WTC11 (cell line): ENCODE results near the gene LMF2. TPM values are rescaled to one million over a fixed set of nuclear protein-coding genes. Genes with fewer than 3 reads are reported as not detected.

Experiments used
- ATAC-seq: fragments of 200-7000 bp; cut with Tn5 transposase; 2 replicates; pipeline ENCODE4 v1.10.0; 2021; ENCODE audit warnings: mild to moderate bottlenecking, moderate library complexity
- CTCF ChIA-PET: fragments of 300-600 bp; sonication (Branson Sonifier 250); formaldehyde crosslinking; loops from one replicate; lab custom pipeline; 2021; ENCODE audit warnings: antibody characterized with exemption; lab: Charles Lee
- POLR2A ChIA-PET: fragments of 350-600 bp; sonication (Branson Sonifier 250); formaldehyde crosslinking; loops from one replicate; lab custom pipeline; 2021; ENCODE audit warnings: antibody characterized with exemption; lab: Charles Lee
- DNase-seq: peaks from one replicate; pipeline ENCODE4 v3.0.0; 2021; ENCODE audit warnings: low spot score
- H3K27ac Mint-ChIP-seq: 2 replicates; pipeline ENCODE4 v1.8.0; 2021; ENCODE audit warnings: mixed read lengths
- H3K27me3 Mint-ChIP-seq: 2 replicates; pipeline ENCODE4 v1.8.0; 2021; ENCODE audit warnings: low read depth, mild to moderate bottlenecking, moderate library complexity, mixed read lengths
- H3K36me3 Mint-ChIP-seq: 2 replicates; pipeline ENCODE4 v1.8.0; 2021; ENCODE audit warnings: mixed read lengths
- H3K4me1 Mint-ChIP-seq: 2 replicates; pipeline ENCODE4 v1.8.0; 2022; ENCODE audit warnings: mixed read lengths
- H3K4me3 Mint-ChIP-seq: 2 replicates; pipeline ENCODE4 v1.8.0; 2021; ENCODE audit warnings: mild to moderate bottlenecking, moderate library complexity, mixed read lengths
- H3K9me3 Mint-ChIP-seq: 2 replicates; pipeline ENCODE4 v1.8.0; 2021; ENCODE audit warnings: mixed read lengths
- ARID4B ChIP-seq: sonication (generic); formaldehyde crosslinking; IDR thresholded peaks from 2 replicates; pipeline ENCODE4 v1.8.0; 2023; ENCODE audit warnings: missing genetic modification reagents, mild to moderate bottlenecking, borderline replicate concordance
- CREM ChIP-seq: sonication (generic); formaldehyde crosslinking; IDR thresholded peaks from 2 replicates; pipeline ENCODE4 v1.8.1; 2022; ENCODE audit warnings: mild to moderate bottlenecking, missing genetic modification reagents, moderate library complexity
- ETV6 ChIP-seq: sonication (generic); formaldehyde crosslinking; IDR thresholded peaks from 2 replicates; pipeline ENCODE4 v1.8.1; 2022; ENCODE audit warnings: mild to moderate bottlenecking, missing genetic modification reagents
- GRHL2 ChIP-seq: fragments of 250-450 bp; sonication (Bioruptor Pico); IDR thresholded peaks from 2 replicates; pipeline ENCODE4 v1.8.0; 2022; ENCODE audit warnings: mild to moderate bottlenecking, moderate library complexity; ENCODE audit not compliant: insufficient replicate concordance, severe bottlenecking
- HMGA2 ChIP-seq: fragments of 250-450 bp; sonication (Bioruptor Pico); IDR thresholded peaks from 2 replicates; pipeline ENCODE4 v1.4.0; 2021; ENCODE audit warnings: mild to moderate bottlenecking, moderate library complexity
- IRF1 ChIP-seq: sonication (generic); formaldehyde crosslinking; IDR thresholded peaks from 2 replicates; pipeline ENCODE4 v1.8.0; 2023; ENCODE audit warnings: missing genetic modification reagents
- MLX ChIP-seq: sonication (generic); formaldehyde crosslinking; IDR thresholded peaks from 2 replicates; pipeline ENCODE4 v1.8.1; 2023; ENCODE audit warnings: mild to moderate bottlenecking, missing genetic modification reagents, moderate library complexity
- NFE2L1 ChIP-seq: sonication (generic); formaldehyde crosslinking; IDR thresholded peaks from 2 replicates; pipeline ENCODE4 v1.8.1; 2023; ENCODE audit warnings: missing genetic modification reagents
- OVOL2 ChIP-seq: fragments of 250-450 bp; sonication (Bioruptor Pico); IDR thresholded peaks from 2 replicates; pipeline ENCODE4 v1.9.0; 2021; ENCODE audit warnings: mild to moderate bottlenecking, borderline replicate concordance
- PRRX2 ChIP-seq: fragments of 250-450 bp; sonication (Bioruptor Pico); IDR thresholded peaks from 2 replicates; pipeline ENCODE4 v1.8.0; 2021; ENCODE audit warnings: mild to moderate bottlenecking
- RORB ChIP-seq: fragments of 250-450 bp; sonication (Bioruptor Pico); IDR thresholded peaks from 2 replicates; pipeline ENCODE4 v1.9.0; 2021; ENCODE audit warnings: mild to moderate bottlenecking
- SMAD4 ChIP-seq: sonication (generic); formaldehyde crosslinking; IDR thresholded peaks from 2 replicates; pipeline ENCODE4 v1.8.0; 2022; ENCODE audit warnings: mild to moderate bottlenecking, missing genetic modification reagents
- ZBTB21 ChIP-seq: sonication (generic); formaldehyde crosslinking; IDR thresholded peaks from 2 replicates; pipeline ENCODE4 v1.8.1; 2023; ENCODE audit warnings: mild to moderate bottlenecking, missing genetic modification reagents, borderline replicate concordance
- ZNF138 ChIP-seq: sonication (generic); formaldehyde crosslinking; conservative IDR thresholded peaks from 2 replicates; pipeline ENCODE4 v1.8.1; 2022; ENCODE audit warnings: mild to moderate bottlenecking, moderate library complexity, missing genetic modification reagents
- ZNF263 ChIP-seq: sonication (generic); formaldehyde crosslinking; IDR thresholded peaks from 2 replicates; pipeline ENCODE4 v1.8.1; 2022; ENCODE audit warnings: low read depth, mild to moderate bottlenecking, moderate library complexity, missing genetic modification reagents
- ZSCAN18 ChIP-seq: fragments of 250-450 bp; sonication (Bioruptor Pico); IDR thresholded peaks from 2 replicates; pipeline ENCODE4 v2.1.2; 2022; ENCODE audit warnings: mild to moderate bottlenecking, moderate library complexity
- total RNA-seq: library from RNA; stranded (reverse); gene quantifications from 3 replicates; pipeline ENCODE4 v1.2.3, GENCODE V29; 2021
- TF ChIP-seq, protein P1 (sequence below): sonication (generic); formaldehyde crosslinking; IDR thresholded peaks from 2 replicates; pipeline ENCODE4 v1.8.1; 2022; ENCODE audit warnings: missing genetic modification reagents, borderline replicate concordance
- TF ChIP-seq, protein P2 (sequence below): sonication (generic); formaldehyde crosslinking; IDR thresholded peaks from 2 replicates; pipeline ENCODE4 v1.8.0; 2022; ENCODE audit warnings: mild to moderate bottlenecking, missing genetic modification reagents

LMF2 gene
- total RNA-seq, 1 experiment from 2014 or later, result 43.7 TPM

DNA sequence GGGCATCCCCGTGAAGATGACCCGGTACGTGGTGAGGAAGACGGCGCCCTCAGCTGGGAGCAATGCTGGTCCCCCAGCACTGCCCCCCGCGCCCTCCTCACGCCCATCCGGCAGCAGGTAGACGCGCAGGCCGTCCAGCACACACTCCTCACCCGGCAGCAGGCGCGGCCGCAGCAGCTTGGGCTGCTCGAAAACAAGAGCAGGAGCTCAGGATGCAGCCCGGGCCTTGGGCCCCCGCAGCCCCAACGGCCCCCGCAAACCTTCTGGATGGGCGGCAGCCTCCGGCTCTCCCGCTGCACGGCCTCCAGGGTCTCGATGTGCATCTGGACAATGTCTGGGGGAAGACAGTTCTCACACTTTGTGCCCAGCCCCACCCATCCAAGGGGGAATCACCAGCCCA lies 46.0 kb downstream of the LMF2 start:
- Mint-ChIP-seq H3K9me3 (no peaks in the 10 kb centered on the region), H3K4me1 (no peaks in the 10 kb centered on the region), H3K36me3 (peaks cover 44% of the 10 kb centered on the region), H3K4me3 (no peak overlapping the region), H3K27me3 (no peaks in the 10 kb centered on the region; the same call in 1 of the 2 replicates), H3K27ac (no peak overlapping the region)
- no peak for ATAC-seq
- no peak for DNase-seq
- POLR2A ChIA-PET, result interaction anchor here (0.6 kb wide), 1 partner anchor 49 kb away, joined by 8 read pairs; no protein-coding TSS in a partner anchor
- TF ChIP-seq RORB (CRISPR knock-in tag) (no peak), NFE2L1 (CRISPR knock-in tag) (no peak), SMAD4 (CRISPR knock-in tag) (no peak), OVOL2 (no peak), PRRX2 (CRISPR knock-in tag) (no peak), MLX (no peak), IRF1 (no peak), ZNF263 (CRISPR knock-in tag) (no peak), GRHL2 (no peak), ZNF138 (no peak), ARID4B (no peak), CREM (CRISPR knock-in tag) (no peak)
- TF ChIP-seq, protein P1, sequence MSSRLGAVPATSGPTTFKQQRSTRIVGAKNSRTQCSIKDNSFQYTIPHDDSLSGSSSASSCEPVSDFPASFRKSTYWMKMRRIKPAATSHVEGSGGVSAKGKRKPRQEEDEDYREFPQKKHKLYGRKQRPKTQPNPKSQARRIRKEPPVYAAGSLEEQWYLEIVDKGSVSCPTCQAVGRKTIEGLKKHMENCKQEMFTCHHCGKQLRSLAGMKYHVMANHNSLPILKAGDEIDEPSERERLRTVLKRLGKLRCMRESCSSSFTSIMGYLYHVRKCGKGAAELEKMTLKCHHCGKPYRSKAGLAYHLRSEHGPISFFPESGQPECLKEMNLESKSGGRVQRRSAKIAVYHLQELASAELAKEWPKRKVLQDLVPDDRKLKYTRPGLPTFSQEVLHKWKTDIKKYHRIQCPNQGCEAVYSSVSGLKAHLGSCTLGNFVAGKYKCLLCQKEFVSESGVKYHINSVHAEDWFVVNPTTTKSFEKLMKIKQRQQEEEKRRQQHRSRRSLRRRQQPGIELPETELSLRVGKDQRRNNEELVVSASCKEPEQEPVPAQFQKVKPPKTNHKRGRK, result no peak
- CTCF ChIA-PET, result interaction anchor here (1.1 kb wide), 1 partner anchor 42 kb away, joined by 3 read pairs; no protein-coding TSS in a partner anchor

DNA sequence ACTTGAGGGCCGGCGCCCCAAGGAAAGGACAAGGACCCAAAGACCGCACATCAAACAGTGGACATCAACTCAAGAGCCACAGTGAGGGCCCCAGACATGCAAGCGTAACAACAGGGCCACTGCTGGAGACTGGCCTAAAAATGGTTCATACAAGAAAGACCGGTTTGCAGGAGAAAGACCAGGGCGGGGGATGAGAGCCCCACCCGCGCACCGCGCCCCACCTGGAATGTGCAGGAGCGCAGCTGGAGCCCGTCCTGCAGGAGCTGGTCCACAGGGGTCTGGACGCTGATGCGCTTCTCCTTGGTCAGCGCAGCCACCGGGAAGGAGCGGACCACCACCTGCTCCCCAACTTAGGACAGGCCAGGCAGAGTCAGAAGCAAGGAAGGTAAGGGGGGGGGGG lies 46.6 kb downstream of the LMF2 start:
- ATAC-seq (no peak), DNase-seq (no peak)
- POLR2A ChIA-PET, result no interaction called here
- H3K4me3 Mint-ChIP-seq, result no peak overlapping the region
- CTCF ChIA-PET, result no interaction called here
- H3K36me3 Mint-ChIP-seq, result peaks cover 42% of the 10 kb centered on the region
- H3K4me1 Mint-ChIP-seq, result no peaks in the 10 kb centered on the region
- no peaks in the 10 kb centered on the region for H3K9me3 Mint-ChIP-seq
- no peak for TF ChIP-seq ZSCAN18 (CRISPR knock-in tag)
- TF ChIP-seq, protein P2, sequence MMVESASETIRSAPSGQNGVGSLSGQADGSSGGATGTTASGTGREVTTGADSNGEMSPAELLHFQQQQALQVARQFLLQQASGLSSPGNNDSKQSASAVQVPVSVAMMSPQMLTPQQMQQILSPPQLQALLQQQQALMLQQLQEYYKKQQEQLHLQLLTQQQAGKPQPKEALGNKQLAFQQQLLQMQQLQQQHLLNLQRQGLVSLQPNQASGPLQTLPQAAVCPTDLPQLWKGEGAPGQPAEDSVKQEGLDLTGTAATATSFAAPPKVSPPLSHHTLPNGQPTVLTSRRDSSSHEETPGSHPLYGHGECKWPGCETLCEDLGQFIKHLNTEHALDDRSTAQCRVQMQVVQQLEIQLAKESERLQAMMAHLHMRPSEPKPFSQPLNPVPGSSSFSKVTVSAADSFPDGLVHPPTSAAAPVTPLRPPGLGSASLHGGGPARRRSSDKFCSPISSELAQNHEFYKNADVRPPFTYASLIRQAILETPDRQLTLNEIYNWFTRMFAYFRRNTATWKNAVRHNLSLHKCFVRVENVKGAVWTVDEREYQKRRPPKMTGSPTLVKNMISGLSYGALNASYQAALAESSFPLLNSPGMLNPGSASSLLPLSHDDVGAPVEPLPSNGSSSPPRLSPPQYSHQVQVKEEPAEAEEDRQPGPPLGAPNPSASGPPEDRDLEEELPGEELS (CRISPR knock-in tag), result no peak
- TF ChIP-seq ZBTB21 (CRISPR knock-in tag), result no peak
- TF ChIP-seq ARID4B, result no peak
- no peak for TF ChIP-seq GRHL2
- no peak for TF ChIP-seq ETV6 (CRISPR knock-in tag)
- TF ChIP-seq HMGA2 (CRISPR knock-in tag), result no peak
- no peak overlapping the region for H3K27ac Mint-ChIP-seq
- no peaks in the 10 kb centered on the region; the same call in 1 of the 2 replicates for H3K27me3 Mint-ChIP-seq
